Ammon's horn (tissue), 1 donor: ENCODE results near the gene MRPS18A.
A peak's percentile ranks its signal among the peaks of the same experiment; 100 is the strongest.
"Not testable (repeated sequence)": the region's sequence is repeated elsewhere in the genome, so short reads cannot be mapped to it uniquely, and the experiment has no call there.

Source experiments
- DNase-seq: peaks from one replicate; pipeline ENCODE4 v3.0.0-alpha.2; 2016; ENCODE audit warnings: low spot score

The MRPS18A gene

GRCh38 chr6:43717389-43717788 lies 29.8 kb upstream of the MRPS18A start:
- DNase-seq, result no peak

- DNase-seq, result peak; percentile 33
Observed at GRCh38 chr6:43716099-43716498, 28.5 kb upstream of the MRPS18A start.

GRCh38 chr6:43715056-43715788 lies 27.6 kb upstream of the MRPS18A start:
- no peak for DNase-seq

GRCh38 chr6:43714311-43715055 lies 26.9 kb upstream of the MRPS18A start:
- no peak for DNase-seq

GRCh38 chr6:43713643-43714310 lies 26.2 kb upstream of the MRPS18A start:
- DNase-seq, result no peak

- DNase-seq, result no peak
Observed at GRCh38 chr6:43712579-43712978, 25.0 kb upstream of the MRPS18A start.

GRCh38 chr6:43710576-43710975 lies 23.0 kb upstream of the MRPS18A start:
- no peak for DNase-seq

- no peak for DNase-seq
Observed at GRCh38 chr6:43709654-43710303, 22.2 kb upstream of the MRPS18A start.

GRCh38 chr6:43708860-43709653 lies 21.5 kb upstream of the MRPS18A start:
- DNase-seq, result no peak

GRCh38 chr6:43707767-43708166 lies 20.2 kb upstream of the MRPS18A start:
- DNase-seq, result no peak

- DNase-seq, result no peak
Observed at GRCh38 chr6:43707269-43707668, 19.7 kb upstream of the MRPS18A start.

- no peak for DNase-seq
Observed at GRCh38 chr6:43706788-43707187, 19.2 kb upstream of the MRPS18A start.

- no peak for DNase-seq
Observed at GRCh38 chr6:43705996-43706395, 18.4 kb upstream of the MRPS18A start.

- DNase-seq, result no peak
Observed at GRCh38 chr6:43703512-43704429, 16.2 kb upstream of the MRPS18A start.

- DNase-seq, result no peak
Observed at GRCh38 chr6:43702534-43703440, 15.2 kb upstream of the MRPS18A start.

- no peak for DNase-seq
Observed at GRCh38 chr6:43702171-43702533, 14.6 kb upstream of the MRPS18A start.

- not testable (repeated sequence) for DNase-seq
Observed at GRCh38 chr6:43700939-43701560, 13.5 kb upstream of the MRPS18A start.

- DNase-seq, result no peak
Observed at GRCh38 chr6:43699564-43700186, 12.1 kb upstream of the MRPS18A start.
